Heart left ventricle (tissue), 16 donors: ENCODE results near the gene CRIP3. TPM values are rescaled to one million over a fixed set of nuclear protein-coding genes. Genes with fewer than 3 reads are reported as not detected.
A peak's percentile ranks its signal among the peaks of the same experiment; 100 is the strongest.

Experiments used
- ATAC-seq, 4 donors: fragments of 200-7000 bp; cut with Tn5 transposase; one replicate each; pipeline ENCODE4 v1.9.1; 2020 to 2022; ENCODE audit warnings: moderate library complexity in 4 of 4, mild to moderate bottlenecking in 3 of 4, moderate number of reproducible peaks in 1 of 4
- DNase-seq, 5 donors: peaks; one replicate each; pipeline ENCODE4 v3.0.0-alpha.2; 2020
- H3K27ac ChIP-seq, 12 donors: fragments of 200-600 bp; sonication (generic) in 4 of 12; one replicate each; pipeline versions ENCODE4 v1.5.0 to v1.8.0; 2016 to 2022; ENCODE audit warnings: mild to moderate bottlenecking in 2 of 12
- H3K27me3 ChIP-seq, 9 donors: fragments of 200-600 bp; sonication (generic) in 2 of 9; one replicate each; pipeline versions ENCODE4 v1.5.1 to v1.8.0; 2016 to 2022; ENCODE audit warnings: mild to moderate bottlenecking in 3 of 9
- H3K36me3 ChIP-seq, 9 donors: fragments of 200-600 bp; sonication (generic) in 2 of 9; one replicate each; pipeline versions ENCODE4 v1.5.0 to v1.8.0; 2018 to 2022; ENCODE audit warnings: mild to moderate bottlenecking in 2 of 9
- H3K4me1 ChIP-seq, 12 donors: fragments of 200-600 bp; sonication (generic) in 4 of 12; one replicate each; pipeline versions ENCODE4 v1.5.0 to v1.8.0; 2016 to 2022; ENCODE audit warnings: mild to moderate bottlenecking in 3 of 12
- H3K4me3 ChIP-seq, 12 donors: fragments of 200-600 bp; sonication (generic) in 4 of 12; one replicate each; pipeline versions ENCODE4 v1.5.0 to v1.8.0; 2017 to 2022; ENCODE audit warnings: mild to moderate bottlenecking in 9 of 12, moderate library complexity in 4 of 12
- H3K9me3 ChIP-seq, 12 donors: fragments of 200-600 bp; sonication (generic) in 4 of 12; one replicate each; pipeline versions ENCODE4 v1.5.0 to v1.8.0; 2016 to 2022; ENCODE audit warnings: mild to moderate bottlenecking in 1 of 12
- POLR2A ChIP-seq, 2 donors: fragments of 450-650 bp; IDR thresholded peaks; one replicate each; pipeline ENCODE4 v1.6.1; 2017; ENCODE audit warnings: antibody characterized with exemption in 2 of 2, mild to moderate bottlenecking in 2 of 2, moderate library complexity in 2 of 2
- WGBS, 4 donors: extraction: QIAGEN DNeasy Blood & Tissue Kit in 2 of 4; methylation state at CpG; one replicate each; pipeline versions ENCODE4 v1.1.5 to v1.1.7; 2013 to 2018; 5-methylcytosine and 5-hydroxymethylcytosine counted together
- intact Hi-C, 10 donors: fragments of 100-400 bp; cut with DNase I; formaldehyde crosslinking; loops; one replicate each; pipeline versions ENCODE4 v1.11.1 to v1.14.2; 2022
- polyA plus RNA-seq, 2 donors: library from polyadenylated mRNA; stranded (reverse); fragments of 200-250 nt; gene quantifications; one replicate each; pipeline ENCODE4 v1.2.3, GENCODE V29; 2013
- total RNA-seq, 9 donors: library from RNA; depleted of rRNA in 2 of 9; stranded (reverse); fragments of >200 nt in 2 of 9; fragmentation: NEBNext Ultra II Directional in 3 of 9; extraction: Animal tissue kit (Norgen Biotek cat#: 25700) in 3 of 9; gene quantifications; one replicate each; pipeline versions ENCODE4 v1.1.0 to v1.2.4, GENCODE V29; 2016 to 2023
- TF ChIP-seq, protein P1 (sequence below), 12 donors: fragments of 200-600 bp; sonication (generic) in 4 of 12; IDR thresholded peaks; one replicate each; pipeline versions ENCODE4 v1.5.0 to v1.8.0; 2018 to 2022; ENCODE audit warnings: antibody characterized with exemption in 12 of 12, mild to moderate bottlenecking in 5 of 12
- donor health status: ischemic (EF 13 %, LVEDD 7.1; RV severe dilation, severe dysfunction).
- donor health status: healthy with polysubstance abuse.
- donor health status: DM: no; HTN: yes; CAD: no.
- donor health status: DM: no; HTN: no; CAD: no.
- donor health status: ischemic (EF 25% LVEDD 6.9; RV normal size, moderate dysfunction).
- donor health status: ischemic (EF 25% LVEDD 5.7; RV mildly dilated, moderate dysfunction).
- donor health status: healthy.
- donor health status: DM: yes; HTN: yes; CAD: no.
- donor health status: ischemic (EF 35%, LVEDD 5.7; RV mildly dilated, moderate dysfunction).
- donor health status: nonischemic (EF 11% LVEDD 7.7; RV severe dilation, severe dysfunction).
- donor health status: DM: yes; HTN: yes; CAD: no.
- donor health status: PGD.
- donor health status: ischemic (EF 29% LVEDD 5.4; RV normal size, mild dysfunction).
- donor health status: nonischemic (EF 23%, LVEDD 6.1; RV moderate dilation, normal function).

Gene CRIP3
- total and polyA plus RNA-seq, 11 donors, result 3.6 to 66.7 (median 20.9) TPM

DNA sequence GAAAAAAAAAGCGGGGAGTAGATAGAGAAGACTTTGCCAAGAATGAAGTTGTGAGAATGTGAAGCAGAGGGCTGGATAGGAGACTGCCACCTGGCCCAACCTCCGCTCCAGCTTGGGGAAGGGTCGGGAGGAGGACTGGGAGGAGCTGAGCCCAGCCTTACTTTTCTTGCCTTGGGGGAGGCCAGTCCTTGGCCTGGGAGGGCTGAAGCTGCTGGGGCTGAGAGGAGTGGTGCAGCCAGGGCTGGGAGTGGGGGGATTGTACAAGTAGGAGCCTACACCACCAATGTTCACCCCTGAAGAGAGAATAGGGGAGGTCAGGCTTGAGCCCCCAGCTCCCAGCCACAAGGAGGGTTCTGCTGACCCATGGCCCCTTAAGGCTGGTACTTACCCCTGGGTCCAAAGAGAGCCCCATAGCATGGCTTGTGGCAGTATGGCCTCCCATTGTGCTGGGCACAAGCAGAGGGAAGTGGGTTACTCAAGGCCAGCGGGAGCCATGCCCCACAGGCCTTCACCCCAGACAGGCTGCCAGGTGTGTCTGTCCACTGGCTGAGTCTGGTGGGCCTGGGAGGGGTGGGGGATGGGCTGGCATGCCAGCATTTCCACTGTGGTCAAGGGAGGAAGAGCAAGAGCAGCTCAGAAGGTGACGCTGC, 1.1 kb downstream of the CRIP3 start:
- Histone ChIP-seq H3K9me3 (no peaks in the 10 kb centered on the region), H3K36me3 (no peaks in the 10 kb centered on the region), H3K27me3 (peaks cover 0 to 8% (median 0%) of the 10 kb centered on the region in 9 donors), H3K4me3 (peak overlapping the region in 4 of 12 donors; percentile 42 to 65 (median 52)), H3K4me1 (peaks cover 0 to 37% (median 11%) of the 10 kb centered on the region in 12 donors), H3K27ac (peak overlapping the region in 4 of 12 donors; percentile 62 to 83 (median 70))
- 89 to 94% (median 91%) methylated on average over 5 of the region's 5 CpGs for WGBS, 4 donors
- TF ChIP-seq POLR2A (IDR thresholded peaks at IDR 0.05), result no peak
- TF ChIP-seq, protein P1, sequence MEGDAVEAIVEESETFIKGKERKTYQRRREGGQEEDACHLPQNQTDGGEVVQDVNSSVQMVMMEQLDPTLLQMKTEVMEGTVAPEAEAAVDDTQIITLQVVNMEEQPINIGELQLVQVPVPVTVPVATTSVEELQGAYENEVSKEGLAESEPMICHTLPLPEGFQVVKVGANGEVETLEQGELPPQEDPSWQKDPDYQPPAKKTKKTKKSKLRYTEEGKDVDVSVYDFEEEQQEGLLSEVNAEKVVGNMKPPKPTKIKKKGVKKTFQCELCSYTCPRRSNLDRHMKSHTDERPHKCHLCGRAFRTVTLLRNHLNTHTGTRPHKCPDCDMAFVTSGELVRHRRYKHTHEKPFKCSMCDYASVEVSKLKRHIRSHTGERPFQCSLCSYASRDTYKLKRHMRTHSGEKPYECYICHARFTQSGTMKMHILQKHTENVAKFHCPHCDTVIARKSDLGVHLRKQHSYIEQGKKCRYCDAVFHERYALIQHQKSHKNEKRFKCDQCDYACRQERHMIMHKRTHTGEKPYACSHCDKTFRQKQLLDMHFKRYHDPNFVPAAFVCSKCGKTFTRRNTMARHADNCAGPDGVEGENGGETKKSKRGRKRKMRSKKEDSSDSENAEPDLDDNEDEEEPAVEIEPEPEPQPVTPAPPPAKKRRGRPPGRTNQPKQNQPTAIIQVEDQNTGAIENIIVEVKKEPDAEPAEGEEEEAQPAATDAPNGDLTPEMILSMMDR (IDR thresholded peaks at IDR 0.05), result no peak
- ATAC-seq (peak in 2 of 4 donors; percentile 3), DNase-seq (no peak)
- intact Hi-C loops, result no loop called here

DNA sequence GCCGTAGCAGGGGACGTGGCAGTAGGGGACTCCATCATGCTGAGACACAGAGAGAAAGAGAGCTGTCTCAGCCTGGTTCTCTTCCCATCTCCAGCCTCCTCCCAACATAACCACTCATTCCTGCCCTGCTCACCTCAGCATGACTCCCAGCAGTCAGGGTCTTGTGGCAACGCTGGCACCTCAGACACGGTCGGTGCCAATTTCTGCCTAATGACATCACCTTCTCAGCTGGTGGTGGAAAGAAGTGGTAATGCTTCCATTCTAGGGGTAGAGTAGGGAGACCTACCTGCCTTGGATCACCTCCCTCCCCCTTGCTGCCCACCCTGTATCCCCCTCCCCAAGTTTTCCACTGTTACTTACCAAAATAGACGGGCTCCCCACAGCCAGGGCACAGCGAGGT, 2.5 kb downstream of the CRIP3 start:
- peaks cover 0 to 8% (median 0%) of the 10 kb centered on the region in 9 donors for H3K27me3 ChIP-seq
- H3K4me3 ChIP-seq, result no peak overlapping the region
- H3K9me3 ChIP-seq, result no peaks in the 10 kb centered on the region
- TF ChIP-seq, protein P1 (IDR thresholded peaks at IDR 0.05), result no peak
- no peak for TF ChIP-seq POLR2A (IDR thresholded peaks at IDR 0.05)
- peak overlapping the region in 6 of 12 donors; percentile 2 to 75 (median 48) for H3K27ac ChIP-seq
- DNase-seq, result no peak
- H3K36me3 ChIP-seq, result no peaks in the 10 kb centered on the region
- ATAC-seq, result peak in 2 of 4 donors; percentile 57
- intact Hi-C loops, result no loop called here
- H3K4me1 ChIP-seq, result peaks cover 0 to 31% (median 11%) of the 10 kb centered on the region in 12 donors
- 73 to 83% (median 80%) methylated on average over 7 of the region's 7 CpGs for WGBS, 4 donors

DNA sequence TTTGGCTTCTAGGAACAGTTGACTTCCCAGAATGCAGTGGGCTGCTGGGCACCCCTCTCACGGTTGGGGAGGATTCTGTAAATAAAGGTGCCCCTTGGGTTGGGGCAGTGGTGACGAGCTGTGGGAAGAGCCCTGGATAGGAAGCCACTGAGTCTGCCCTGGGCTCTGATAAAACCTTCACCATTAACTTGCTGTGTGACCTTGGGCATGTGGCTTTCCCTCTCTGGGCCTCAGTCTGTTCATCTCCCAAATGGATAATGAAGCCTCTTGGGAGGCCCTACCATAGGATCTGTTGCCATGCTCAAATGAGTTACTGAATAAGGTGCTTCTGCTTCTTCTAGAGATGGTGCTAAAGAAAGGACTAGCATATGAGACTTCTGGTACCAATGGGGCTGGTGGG, 3.7 kb downstream of the CRIP3 start:
- WGBS, 4 donors, result 82 to 92% (median 89%) methylated on average over 2 of the region's 2 CpGs
- no peak for ATAC-seq
- Histone ChIP-seq H3K36me3 (no peaks in the 10 kb centered on the region), H3K27ac (no peak overlapping the region), H3K27me3 (peaks cover 0 to 8% (median 0%) of the 10 kb centered on the region in 9 donors), H3K9me3 (no peaks in the 10 kb centered on the region), H3K4me3 (no peak overlapping the region), H3K4me1 (peaks cover 0 to 31% (median 11%) of the 10 kb centered on the region in 12 donors)
- TF ChIP-seq, protein P1 (IDR thresholded peaks at IDR 0.05), result no peak
- no peak for TF ChIP-seq POLR2A (IDR thresholded peaks at IDR 0.05)
- intact Hi-C loops, result no loop called here
- no peak for DNase-seq

DNA sequence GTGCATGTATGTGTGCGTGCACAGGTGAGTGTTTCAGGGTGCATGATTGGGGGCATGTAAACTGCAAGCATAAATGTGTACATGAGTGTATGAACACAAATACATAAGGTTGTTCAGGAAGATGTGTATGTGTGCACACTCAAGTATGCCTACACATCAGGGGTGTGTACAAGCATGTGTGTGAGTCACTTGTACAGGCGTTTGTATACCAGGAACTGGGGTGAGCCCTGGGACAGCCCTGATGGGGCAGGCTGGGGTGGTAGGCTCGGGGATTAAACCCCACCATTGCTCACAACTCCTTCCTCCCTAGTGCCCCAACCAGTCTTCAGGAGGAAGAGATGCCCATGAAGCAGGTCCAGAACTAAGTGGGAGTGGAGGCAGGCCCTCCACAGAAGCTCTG, 4.3 kb downstream of the CRIP3 start:
- no peak overlapping the region for H3K4me3 ChIP-seq
- no peaks in the 10 kb centered on the region for H3K36me3 ChIP-seq
- no peak for DNase-seq
- intact Hi-C loops, result no loop called here
- TF ChIP-seq POLR2A (IDR thresholded peaks at IDR 0.05), result no peak
- TF ChIP-seq, protein P1 (IDR thresholded peaks at IDR 0.05), result no peak
- H3K9me3 ChIP-seq, result no peaks in the 10 kb centered on the region
- ATAC-seq, result no peak
- H3K27ac ChIP-seq, result no peak overlapping the region
- peaks cover 0 to 8% (median 0%) of the 10 kb centered on the region in 9 donors for H3K27me3 ChIP-seq
- 82 to 88% (median 84%) methylated on average over 3 of the region's 3 CpGs for WGBS, 4 donors
- peaks cover 0 to 31% (median 11%) of the 10 kb centered on the region in 12 donors for H3K4me1 ChIP-seq
